ENCODE data around the gene MAP3K5.
"Not testable (repeated sequence)": the region's sequence is repeated elsewhere in the genome, so short reads cannot be mapped to it uniquely, and the experiment has no call there.

MAP3K5 gene

GRCh38 chr6:136822046-136822375 lies 29.7 kb upstream of the MAP3K5 start:
- peak overlapping the region; percentile 69 for H3K4me3 ChIP-seq (replicated peaks; ENCODE audit: low read depth, low read length)
- no peak for DNase-seq (ENCODE audit: low read depth)
- TF ChIP-seq CTCF (IDR thresholded peaks at IDR 0.05; ENCODE audit: low read length, missing control alignments) = no peak

GRCh38 chr6:136820561-136820960 lies 28.3 kb upstream of the MAP3K5 start:
- DNase-seq (ENCODE audit: low read depth) = no peak

DNA sequence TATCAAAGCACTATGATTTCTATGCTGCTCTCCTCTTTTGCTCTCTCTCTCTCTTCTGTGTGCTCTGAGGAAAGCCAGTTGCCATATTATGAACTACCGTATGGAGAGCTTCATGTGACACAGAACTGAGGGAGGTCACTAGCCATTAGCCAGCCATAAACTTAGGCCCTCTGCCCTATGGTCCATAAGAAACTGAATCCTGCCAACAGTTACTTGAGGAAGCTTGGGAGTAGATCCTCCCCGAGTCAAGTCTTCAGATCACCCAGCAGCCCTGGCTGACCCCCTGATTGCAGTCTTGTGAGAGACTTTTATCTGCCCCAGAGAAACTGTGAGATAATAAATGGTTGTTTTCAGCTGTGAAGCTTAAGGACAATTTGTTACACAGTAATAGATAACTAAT lies 24.4 kb upstream of the MAP3K5 start:
- DNase-seq (ENCODE audit: low read depth) = no peak
- no peak overlapping the region for H3K4me3 ChIP-seq (replicated peaks; ENCODE audit: low read depth, low read length)
- no peak for TF ChIP-seq CTCF (IDR thresholded peaks at IDR 0.05; ENCODE audit: low read length, missing control alignments)

More at GRCh38 chr6:136820561-136820960, 28.3 kb upstream of the MAP3K5 start:
- no peak overlapping the region for H3K4me3 ChIP-seq (replicated peaks; ENCODE audit: low read depth, low read length)
- no peak for TF ChIP-seq CTCF (IDR thresholded peaks at IDR 0.05; ENCODE audit: low read length, missing control alignments)

GRCh38 chr6:136815608-136816007 lies 23.3 kb upstream of the MAP3K5 start:
- not testable (repeated sequence) for H3K4me3 ChIP-seq (replicated peaks; ENCODE audit: low read depth, low read length); DNase-seq (ENCODE audit: low read depth)

DNA sequence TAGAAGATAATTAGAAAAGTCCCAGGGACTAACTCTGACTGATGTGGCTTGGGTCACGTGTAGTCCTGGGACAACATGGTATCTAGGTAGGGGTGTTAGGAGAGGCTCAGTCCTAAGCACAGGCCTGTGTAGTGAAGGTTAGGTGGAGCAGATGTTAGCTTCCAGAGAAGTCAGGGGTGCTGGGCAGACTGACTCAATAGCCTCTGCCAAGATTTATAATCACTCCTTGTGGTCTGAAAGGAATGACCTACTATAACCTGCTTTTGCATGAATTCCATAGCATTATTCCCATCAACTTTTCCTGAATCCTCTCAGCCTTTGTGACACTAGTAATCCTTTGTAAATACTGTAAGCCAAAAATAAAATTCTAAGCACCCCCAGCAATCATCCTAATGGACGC lies 19.9 kb upstream of the MAP3K5 start:
- no peak for TF ChIP-seq CTCF (IDR thresholded peaks at IDR 0.05; ENCODE audit: low read length, missing control alignments)
- H3K4me3 ChIP-seq (replicated peaks; ENCODE audit: low read depth, low read length) = no peak overlapping the region
- no peak for DNase-seq (ENCODE audit: low read depth)

- no peak for DNase-seq (ENCODE audit: low read depth)
- no peak for TF ChIP-seq CTCF (IDR thresholded peaks at IDR 0.05; ENCODE audit: low read length, missing control alignments)
- no peak overlapping the region for H3K4me3 ChIP-seq (replicated peaks; ENCODE audit: low read depth, low read length)
Observed at GRCh38 chr6:136811272-136811671, 19.0 kb upstream of the MAP3K5 start.

GRCh38 chr6:136809091-136809860 lies 17.0 kb upstream of the MAP3K5 start:
- DNase-seq (ENCODE audit: low read depth) = no peak
- no peak overlapping the region for H3K4me3 ChIP-seq (replicated peaks; ENCODE audit: low read depth, low read length)
- TF ChIP-seq CTCF (IDR thresholded peaks at IDR 0.05; ENCODE audit: low read length, missing control alignments) = no peak
